ENCODE measurements around the gene ANKRD24.

The ANKRD24 gene

DNA sequence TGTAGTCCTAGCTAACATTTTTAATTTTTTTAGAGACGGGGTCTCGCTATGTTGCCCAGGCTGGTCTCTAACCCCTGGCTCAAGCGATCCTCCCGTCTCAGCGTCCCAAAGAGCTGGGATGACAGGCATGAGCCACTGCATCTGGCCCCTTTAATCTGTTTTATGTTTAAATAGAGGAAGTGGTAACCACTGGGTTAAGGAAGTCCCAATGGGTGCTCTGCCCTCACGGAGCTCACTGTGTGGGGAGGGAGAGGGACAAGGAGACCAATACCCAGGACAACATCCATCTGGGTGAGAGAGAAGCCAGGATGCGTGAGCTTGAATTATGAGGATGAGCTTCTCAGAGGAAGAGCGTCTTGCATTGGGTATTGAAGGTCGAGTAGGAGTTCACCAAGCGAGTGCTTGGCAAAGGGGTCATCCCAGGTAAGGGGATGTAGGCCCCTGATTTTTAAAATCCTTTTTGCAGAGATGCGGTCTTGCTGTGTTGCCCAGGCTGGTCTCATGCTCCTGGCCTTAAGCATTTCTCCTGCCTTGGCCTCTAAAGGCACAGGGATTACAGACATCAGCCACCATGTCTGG lies 78.2 kb downstream of the ANKRD24 start:
- H3K23ac ChIP-seq (ENCODE audit: low read depth, low read length, poor library complexity), result no peak overlapping the region
- no peak overlapping the region for H4K8ac ChIP-seq (ENCODE audit: low read depth, low read length)
- H3K18ac ChIP-seq (ENCODE audit: low read length), result no peak overlapping the region
- H2BK15ac ChIP-seq (ENCODE audit: low read length), result no peak overlapping the region
- no peak overlapping the region for H3K9ac ChIP-seq (ENCODE audit: low read depth, low read length, poor library complexity)
- H3K4me2 ChIP-seq (ENCODE audit: insufficient read depth, low read length, poor library complexity, severe bottlenecking), result no peak overlapping the region
- H3K4me3 ChIP-seq (ENCODE audit: low read length in 2 of 2), result no peak overlapping the region
- H4K91ac ChIP-seq (ENCODE audit: low read depth, low read length, poor library complexity), result no peak overlapping the region
- H2AK5ac ChIP-seq (ENCODE audit: low read depth, low read length), result no peak overlapping the region
- H3K27me3 ChIP-seq (ENCODE audit: control insufficient read depth in 3 of 3, insufficient read depth in 3 of 3, low read depth in 1 of 3, low read length in 3 of 3), result no peaks in the 10 kb centered on the region
- H2BK120ac ChIP-seq (ENCODE audit: low read depth, low read length), result no peak overlapping the region
- no peak for DNase-seq (ENCODE audit: low spot score)
- no peak overlapping the region for H3K4ac ChIP-seq (ENCODE audit: low read length)
- H2BK12ac ChIP-seq (ENCODE audit: low read length), result no peak overlapping the region
- no peaks in the 10 kb centered on the region for H3K4me1 ChIP-seq (ENCODE audit: control insufficient read depth in 2 of 2, insufficient read depth in 1 of 2, low read depth in 1 of 2, low read length in 2 of 2)
- H2BK5ac ChIP-seq (ENCODE audit: low read length), result no peak overlapping the region
- no CpG with 5 or more reads among the region's 11 CpGs for WGBS, 2 donors (ENCODE audit: extremely low coverage in 2 of 2, insufficient read length in 2 of 2, insufficient replicate concordance in 1 of 2)
- H3K27ac ChIP-seq (replicated peaks; ENCODE audit: low read length), result no peak overlapping the region
- peaks cover 2% of the 10 kb centered on the region for H3K79me1 ChIP-seq (ENCODE audit: low read depth, low read length)
- no peak overlapping the region for H3K14ac ChIP-seq (ENCODE audit: low read length)
- peaks cover 6 to 7% of the 10 kb centered on the region in 2 donors for H3K9me3 ChIP-seq (replicated peaks in 1 of 2; ENCODE audit: control insufficient read depth in 2 of 2, insufficient read depth in 1 of 2, low read depth in 1 of 2, low read length in 2 of 2)
- H3K36me3 ChIP-seq (replicated peaks in 1 of 2; ENCODE audit: control insufficient read depth in 2 of 2, insufficient read depth in 2 of 2, low read length in 2 of 2), result peaks cover 32 to 72% of the 10 kb centered on the region in 2 donors
- no peak overlapping the region for H2AFZ ChIP-seq (ENCODE audit: low read length)

DNA sequence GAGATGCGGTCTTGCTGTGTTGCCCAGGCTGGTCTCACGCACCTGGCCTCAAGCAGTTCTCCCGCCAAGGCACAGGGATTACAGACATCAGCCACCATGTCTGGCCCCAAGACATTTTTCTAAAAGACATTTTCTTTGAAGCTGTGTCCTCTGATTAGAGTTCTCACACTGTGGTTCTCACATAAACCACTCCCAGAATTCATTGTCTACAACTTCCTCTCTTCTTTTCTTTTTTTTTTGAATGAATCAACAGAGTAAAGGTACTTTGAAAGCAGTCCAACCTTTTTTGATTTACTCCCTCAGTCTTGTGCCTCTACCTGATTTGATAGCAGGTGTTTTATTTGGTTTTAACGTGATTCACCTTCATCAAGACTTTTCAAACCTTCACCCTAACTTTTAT lies 82.3 kb downstream of the ANKRD24 start:
- no peak overlapping the region for H2BK12ac ChIP-seq (ENCODE audit: low read length)
- no peak overlapping the region for H4K91ac ChIP-seq (ENCODE audit: low read depth, low read length, poor library complexity)
- no peak overlapping the region for H4K8ac ChIP-seq (ENCODE audit: low read depth, low read length)
- H2AFZ ChIP-seq (ENCODE audit: low read length), result no peak overlapping the region
- no peak overlapping the region for H3K9ac ChIP-seq (ENCODE audit: low read depth, low read length, poor library complexity)
- H3K14ac ChIP-seq (ENCODE audit: low read length), result no peak overlapping the region
- H3K27me3 ChIP-seq (ENCODE audit: control insufficient read depth in 3 of 3, insufficient read depth in 3 of 3, low read depth in 1 of 3, low read length in 3 of 3), result no peaks in the 10 kb centered on the region
- H3K23ac ChIP-seq (ENCODE audit: low read depth, low read length, poor library complexity), result no peak overlapping the region
- no peak overlapping the region for H3K27ac ChIP-seq (replicated peaks; ENCODE audit: low read length)
- H3K18ac ChIP-seq (ENCODE audit: low read length), result no peak overlapping the region
- DNase-seq (ENCODE audit: low spot score), result no peak
- peaks cover 4% of the 10 kb centered on the region for H3K79me1 ChIP-seq (ENCODE audit: low read depth, low read length)
- no CpG with 5 or more reads among the region's 4 CpGs for WGBS, 2 donors (ENCODE audit: extremely low coverage in 2 of 2, insufficient read length in 2 of 2, insufficient replicate concordance in 1 of 2)
- peaks cover 21 to 58% of the 10 kb centered on the region in 2 donors for H3K36me3 ChIP-seq (replicated peaks in 1 of 2; ENCODE audit: control insufficient read depth in 2 of 2, insufficient read depth in 2 of 2, low read length in 2 of 2)
- no peak overlapping the region for H2BK15ac ChIP-seq (ENCODE audit: low read length)
- H3K4me3 ChIP-seq (ENCODE audit: low read length in 2 of 2), result no peak overlapping the region
- no peak overlapping the region for H2BK120ac ChIP-seq (ENCODE audit: low read depth, low read length)
- no peak overlapping the region for H3K4ac ChIP-seq (ENCODE audit: low read length)
- H2AK5ac ChIP-seq (ENCODE audit: low read depth, low read length), result no peak overlapping the region
- H3K4me2 ChIP-seq (ENCODE audit: insufficient read depth, low read length, poor library complexity, severe bottlenecking), result no peak overlapping the region
- H2BK5ac ChIP-seq (ENCODE audit: low read length), result no peak overlapping the region
- no peaks in the 10 kb centered on the region for H3K4me1 ChIP-seq (ENCODE audit: control insufficient read depth in 2 of 2, insufficient read depth in 1 of 2, low read depth in 1 of 2, low read length in 2 of 2)
- no peaks in the 10 kb centered on the region for H3K9me3 ChIP-seq (replicated peaks in 1 of 2; ENCODE audit: control insufficient read depth in 2 of 2, insufficient read depth in 1 of 2, low read depth in 1 of 2, low read length in 2 of 2)

GRCh38 chr19:4266253-4267000 lies 83.9 kb downstream of the ANKRD24 start:
- Histone ChIP-seq H2AFZ (ENCODE audit: low read length) (no peak overlapping the region), H2BK5ac (ENCODE audit: low read length) (no peak overlapping the region), H2BK12ac (ENCODE audit: low read length) (no peak overlapping the region), H3K14ac (ENCODE audit: low read length) (no peak overlapping the region), H3K27ac (replicated peaks; ENCODE audit: low read length) (no peak overlapping the region), H3K27me3 (ENCODE audit: control insufficient read depth in 3 of 3, insufficient read depth in 3 of 3, low read depth in 1 of 3, low read length in 3 of 3) (no peaks in the 10 kb centered on the region), H3K18ac (ENCODE audit: low read length) (no peak overlapping the region), H4K91ac (ENCODE audit: low read depth, low read length, poor library complexity) (no peak overlapping the region), H3K9me3 (replicated peaks in 1 of 2; ENCODE audit: control insufficient read depth in 2 of 2, insufficient read depth in 1 of 2, low read depth in 1 of 2, low read length in 2 of 2) (no peaks in the 10 kb centered on the region), H3K9ac (ENCODE audit: low read depth, low read length, poor library complexity) (no peak overlapping the region), H3K36me3 (replicated peaks in 1 of 2; ENCODE audit: control insufficient read depth in 2 of 2, insufficient read depth in 2 of 2, low read length in 2 of 2) (peaks cover 21 to 48% of the 10 kb centered on the region in 2 donors), H3K23ac (ENCODE audit: low read depth, low read length, poor library complexity) (no peak overlapping the region), H4K8ac (ENCODE audit: low read depth, low read length) (no peak overlapping the region), H2BK15ac (ENCODE audit: low read length) (no peak overlapping the region), H2BK120ac (ENCODE audit: low read depth, low read length) (no peak overlapping the region), H3K4ac (ENCODE audit: low read length) (no peak overlapping the region), H3K4me1 (ENCODE audit: control insufficient read depth in 2 of 2, insufficient read depth in 1 of 2, low read depth in 1 of 2, low read length in 2 of 2) (no peaks in the 10 kb centered on the region), H3K4me2 (ENCODE audit: insufficient read depth, low read length, poor library complexity, severe bottlenecking) (no peak overlapping the region), H3K79me1 (ENCODE audit: low read depth, low read length) (peaks cover 4% of the 10 kb centered on the region), H3K4me3 (ENCODE audit: low read length in 2 of 2) (peak overlapping the region in 1 of 2 donors; percentile 20), H2AK5ac (ENCODE audit: low read depth, low read length) (no peak overlapping the region)
- no peak for DNase-seq (ENCODE audit: low spot score)
- WGBS, 2 donors (ENCODE audit: extremely low coverage in 2 of 2, insufficient read length in 2 of 2, insufficient replicate concordance in 1 of 2), result no CpG with 5 or more reads among the region's 18 CpGs

DNA sequence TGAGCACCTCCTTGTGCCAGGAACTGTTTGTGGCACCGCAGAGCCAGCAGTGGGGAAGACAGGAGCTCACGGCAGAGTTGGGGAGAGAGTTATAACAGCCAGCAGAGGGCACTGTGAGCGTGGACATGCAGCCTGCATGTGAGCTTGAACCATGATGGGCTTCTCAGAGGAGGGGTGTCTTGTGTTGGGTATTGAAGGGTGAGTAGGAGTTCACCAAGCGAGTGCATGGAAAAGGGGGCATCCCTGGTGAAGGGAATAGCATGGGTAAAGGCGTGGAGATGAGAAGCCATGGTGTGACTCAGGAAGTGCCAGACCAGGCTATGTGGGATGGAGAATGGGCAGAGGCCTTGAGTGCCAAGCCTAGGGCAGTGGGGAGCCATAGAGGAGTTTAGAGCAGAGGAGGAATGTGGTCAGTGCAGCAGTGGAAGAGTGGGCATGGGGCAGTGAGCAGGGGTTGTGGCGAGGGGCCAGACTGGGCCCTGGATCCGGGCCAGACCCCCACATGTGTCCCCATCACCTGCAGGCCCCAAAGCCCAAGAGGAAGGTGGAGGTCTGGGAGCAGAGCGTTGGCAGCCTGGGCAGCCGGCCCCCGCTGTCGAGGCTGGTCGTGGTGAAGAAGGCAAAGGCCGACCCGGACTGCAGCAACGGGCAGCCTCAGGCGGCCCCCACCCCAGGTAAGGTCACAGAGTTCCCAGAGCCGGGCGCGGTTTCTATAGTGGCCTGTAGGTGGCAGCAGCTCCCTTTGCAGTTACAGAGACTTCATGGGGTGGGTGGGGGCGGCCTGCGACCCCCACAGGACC lies 84.8 kb downstream of the ANKRD24 start:
- Histone ChIP-seq H3K23ac (ENCODE audit: low read depth, low read length, poor library complexity) (peak overlapping the region; percentile 75), H4K91ac (ENCODE audit: low read depth, low read length, poor library complexity) (no peak overlapping the region), H3K4me3 (ENCODE audit: low read length in 2 of 2) (peak overlapping the region in 1 of 2 donors; percentile 3), H3K4me2 (ENCODE audit: insufficient read depth, low read length, poor library complexity, severe bottlenecking) (no peak overlapping the region), H3K79me1 (ENCODE audit: low read depth, low read length) (peaks cover 4% of the 10 kb centered on the region), H3K27me3 (ENCODE audit: control insufficient read depth in 3 of 3, insufficient read depth in 3 of 3, low read depth in 1 of 3, low read length in 3 of 3) (no peaks in the 10 kb centered on the region), H3K27ac (replicated peaks; ENCODE audit: low read length) (no peak overlapping the region), H2BK15ac (ENCODE audit: low read length) (peak overlapping the region; percentile 58), H3K9ac (ENCODE audit: low read depth, low read length, poor library complexity) (no peak overlapping the region), H4K8ac (ENCODE audit: low read depth, low read length) (no peak overlapping the region), H3K36me3 (replicated peaks in 1 of 2; ENCODE audit: control insufficient read depth in 2 of 2, insufficient read depth in 2 of 2, low read length in 2 of 2) (peaks cover 18 to 41% of the 10 kb centered on the region in 2 donors), H3K18ac (ENCODE audit: low read length) (peak overlapping the region; percentile 64), H3K4ac (ENCODE audit: low read length) (no peak overlapping the region), H3K9me3 (replicated peaks in 1 of 2; ENCODE audit: control insufficient read depth in 2 of 2, insufficient read depth in 1 of 2, low read depth in 1 of 2, low read length in 2 of 2) (no peaks in the 10 kb centered on the region), H2BK12ac (ENCODE audit: low read length) (no peak overlapping the region), H3K4me1 (ENCODE audit: control insufficient read depth in 2 of 2, insufficient read depth in 1 of 2, low read depth in 1 of 2, low read length in 2 of 2) (no peaks in the 10 kb centered on the region), H2BK5ac (ENCODE audit: low read length) (peak overlapping the region; percentile 93), H2AK5ac (ENCODE audit: low read depth, low read length) (peak overlapping the region; percentile 57), H3K14ac (ENCODE audit: low read length) (no peak overlapping the region), H2BK120ac (ENCODE audit: low read depth, low read length) (no peak overlapping the region), H2AFZ (ENCODE audit: low read length) (no peak overlapping the region)
- no CpG with 5 or more reads among the region's 21 CpGs for WGBS, 2 donors (ENCODE audit: extremely low coverage in 2 of 2, insufficient read length in 2 of 2, insufficient replicate concordance in 1 of 2)
- peak; percentile 60 for DNase-seq (ENCODE audit: low spot score)

Data from neuronal stem cell (in vitro differentiated cells).